Ovary (tissue), 9 donors: Measurements from ENCODE around the gene PRC1. TPM values are rescaled to one million over a fixed set of nuclear protein-coding genes. Genes with fewer than 3 reads are reported as not detected.

Experiments
- DNase-seq, 5 donors: peaks; one replicate each; pipeline ENCODE4 v3.0.0-alpha.2; 2019 to 2020
- H3K27ac ChIP-seq, 2 donors: fragments of 200-600 bp; one replicate each; pipeline versions ENCODE4 v1.5.1 to v1.8.0; 2019 to 2022
- H3K27me3 ChIP-seq: fragments of 200-600 bp; one replicate; pipeline ENCODE4 v1.8.0; 2022
- H3K36me3 ChIP-seq: fragments of 200-600 bp; sonication (generic); one replicate; pipeline ENCODE4 v1.5.1; 2019
- H3K4me1 ChIP-seq: one replicate; pipeline ENCODE4 v1.8.1; 2013; ENCODE audit warnings: mild to moderate bottlenecking, moderate library complexity; ENCODE audit not compliant: insufficient read depth
- H3K4me3 ChIP-seq: fragments of 200-600 bp; sonication (generic); one replicate; pipeline ENCODE4 v1.5.1; 2017
- H3K9me3 ChIP-seq, 2 donors: fragments of 200-600 bp in 1 of 2; sonication (generic) in 1 of 2; one replicate each; pipeline versions ENCODE4 v1.5.1 to v1.8.1; 2013 to 2019; ENCODE audit warnings: mild to moderate bottlenecking in 1 of 2, moderate library complexity in 1 of 2
- CTCF ChIP-seq, 3 donors: fragments of 450-650 bp in 2 of 3; fragments of 200-600 bp in 1 of 3; IDR thresholded peaks; one replicate each; pipeline versions ENCODE4 v1.5.1 to v1.8.0; 2016 to 2022; ENCODE audit warnings: antibody characterized with exemption in 3 of 3, mild to moderate bottlenecking in 1 of 3
- EP300 ChIP-seq: sonication (generic); formaldehyde crosslinking; IDR thresholded peaks from one replicate; pipeline ENCODE4 v1.6.1; 2017; ENCODE audit warnings: antibody characterized with exemption
- POLR2A ChIP-seq: fragments of 450-650 bp; IDR thresholded peaks from one replicate; pipeline ENCODE4 v1.6.1; 2017; ENCODE audit warnings: antibody characterized with exemption, mild to moderate bottlenecking, moderate library complexity
- WGBS, 3 donors: extraction: QIAGEN DNeasy Blood & Tissue Kit in 1 of 3; methylation state at CpG; one replicate each; pipeline versions ENCODE4 v1.1.5 to v1.1.7; 2013 to 2017; 5-methylcytosine and 5-hydroxymethylcytosine counted together
- intact Hi-C, 4 donors: fragments of 100-400 bp; cut with DNase I; formaldehyde crosslinking; loops; one replicate each; pipeline versions ENCODE4 v1.11.0 to v1.15.1; 2022 to 2023
- polyA plus RNA-seq, 2 donors: library from polyadenylated mRNA; stranded (reverse); fragments of 200-250 nt in 1 of 2; fragments of 350-450 nt in 1 of 2; fragmentation: Illumina TruSeq in 1 of 2; extraction: RNeasy Lipid Tissue Mini Kit (QIAGEN cat#74804) in 1 of 2; gene quantifications; one replicate each; pipeline ENCODE4 v1.2.3, GENCODE V29; 2013 to 2014
- small RNA-seq: library from RNA; depleted of rRNA; stranded (forward); fragments of <200 nt; gene quantifications from one replicate; pipeline ENCODE3, GENCODE V24; 2016
- total RNA-seq, 7 donors: library from RNA; depleted of rRNA in 2 of 7; stranded (reverse); fragments of >200 nt in 2 of 7; fragmentation: NEBNext Ultra II Directional in 3 of 7; extraction: Animal tissue kit (Norgen Biotek cat#: 25700) in 3 of 7; gene quantifications; one replicate each; pipeline versions ENCODE4 v1.1.0 to v1.2.4, GENCODE V29; 2016 to 2023
- donor health status: DM: no; HTN: no; CAD: no; lungs with moderate emphysema.
- donor health status: DM: no; HTN: no; CAD: no.
- donor health status: Bipolar disorder and iron deficiency.
- donor health status: DM: yes; HTN: yes; CAD: no.
- donor health status: DM: no; HTN: no; CAD: no.
- donor health status: DM: yes; HTN: yes; CAD: no.

PRC1 gene
- total and polyA plus RNA-seq, 9 donors, result 5.7 to 13.2 (median 6.8) TPM

GRCh38 chr15:90917569-90917968, 76.8 kb downstream of the PRC1 start:
- no peaks in the 10 kb centered on the region for H3K36me3 ChIP-seq
- H3K4me3 ChIP-seq, result no peak overlapping the region
- no peaks in the 10 kb centered on the region for H3K9me3 ChIP-seq
- no peaks in the 10 kb centered on the region for H3K27me3 ChIP-seq
- DNase-seq, result no peak
- 93 to 94% (median 93%) methylated on average over 12 of the region's 12 CpGs for WGBS, 3 donors
- H3K4me1 ChIP-seq, result no peaks in the 10 kb centered on the region
- TF ChIP-seq POLR2A (no peak), EP300 (no peak), CTCF (IDR thresholded peaks at IDR 0.05) (no peak)
- intact Hi-C loops, result no loop called here
- no peak overlapping the region for H3K27ac ChIP-seq

GRCh38 chr15:90916461-90916860, 77.9 kb downstream of the PRC1 start:
- no peak for TF ChIP-seq EP300
- no peak for TF ChIP-seq CTCF (IDR thresholded peaks at IDR 0.05)
- no peak for TF ChIP-seq POLR2A
- Histone ChIP-seq H3K36me3 (no peaks in the 10 kb centered on the region), H3K4me1 (no peaks in the 10 kb centered on the region), H3K4me3 (no peak overlapping the region), H3K27me3 (no peaks in the 10 kb centered on the region), H3K27ac (no peak overlapping the region), H3K9me3 (no peaks in the 10 kb centered on the region)
- intact Hi-C loops, result no loop called here
- no peak for DNase-seq
- WGBS, 3 donors, result 90 to 93% (median 90%) methylated on average over 11 of the region's 11 CpGs

Small RNA genes lying within 50 kb of the gene (small RNA-seq; reads per million reads assigned to genes)
- not detected for gene RF00019

Other genes with a start within 250 kb of the PRC1 start
- gene FURIN, start 125.9 kb downstream of the PRC1 start, total RNA-seq, result 10 to 100 TPM; 17.9 to 38.6 (median 35.1) TPM
- gene FURIN, start 125.9 kb downstream of the PRC1 start, polyA plus RNA-seq, result 10 to 100 TPM in 1 of 2 donors, 1 to 10 TPM in 1; 6.2 to 33.7 TPM
- gene FES, start 110.0 kb downstream of the PRC1 start, total RNA-seq, result 10 to 100 TPM; 20.0 to 37.2 (median 24.8) TPM
- 10 to 100 TPM in 1 of 2 donors, 1 to 10 TPM in 1; 2.2 to 25.6 TPM for gene FES, start 110.0 kb downstream of the PRC1 start, polyA plus RNA-seq
- gene MAN2A2, start 91.2 kb downstream of the PRC1 start, total RNA-seq, result 10 to 100 TPM; 25.3 to 66.5 (median 39.5) TPM
- 10 to 100 TPM; 25.8 to 29.1 TPM for gene MAN2A2, start 91.2 kb downstream of the PRC1 start, polyA plus RNA-seq
- gene HDDC3, start 62.0 kb downstream of the PRC1 start, total RNA-seq, result 10 to 100 TPM; 11.7 to 17.2 (median 13.5) TPM
- gene HDDC3, start 62.0 kb downstream of the PRC1 start, polyA plus RNA-seq, result 10 to 100 TPM; 13.0 to 13.1 TPM
- 10 to 100 TPM; 26.2 to 75.6 (median 56.1) TPM for gene UNC45A, start 59.2 kb downstream of the PRC1 start, total RNA-seq
- 10 to 100 TPM; 30.5 to 50.8 TPM for gene UNC45A, start 59.2 kb downstream of the PRC1 start, polyA plus RNA-seq
- gene RCCD1, start 39.7 kb downstream of the PRC1 start, total RNA-seq, result 10 to 100 TPM in 6 of 7 donors, 1 to 10 TPM in 1; 8.8 to 15.6 (median 13.5) TPM
- gene RCCD1, start 39.7 kb downstream of the PRC1 start, polyA plus RNA-seq, result 10 to 100 TPM in 1 of 2 donors, 1 to 10 TPM in 1; 8.7 to 13.0 TPM
- gene VPS33B, start 28.1 kb upstream of the PRC1 start, total RNA-seq, result 10 to 100 TPM in 6 of 7 donors, 1 to 10 TPM in 1; 8.5 to 17.4 (median 13.2) TPM
- 10 to 100 TPM in 1 of 2 donors, 1 to 10 TPM in 1; 9.2 to 14.0 TPM for gene VPS33B, start 28.1 kb upstream of the PRC1 start, polyA plus RNA-seq
- gene SV2B, start 105.7 kb upstream of the PRC1 start, total RNA-seq, result 1 to 10 TPM in 1 of 7 donors, under 1 TPM in 5, not detected in 1; 0.11 to 1.3 (median 0.22) TPM
- under 1 TPM; 0.10 to 0.93 TPM for gene SV2B, start 105.7 kb upstream of the PRC1 start, polyA plus RNA-seq